HL-60 (cell line): ENCODE data around the gene CRYGS.
A peak's percentile ranks its signal among the peaks of the same experiment; 100 is the strongest.
"Not testable (repeated sequence)": the region's sequence is repeated elsewhere in the genome, so short reads cannot be mapped to it uniquely, and the experiment has no call there.

Experiments used
- GABPA ChIP-seq: IDR thresholded peaks from 2 replicates; pipeline ENCODE4 v1.6.1; 2012; ENCODE audit warnings: low read depth
- POLR2AphosphoS5 ChIP-seq: IDR thresholded peaks from 2 replicates; pipeline ENCODE4 v1.6.1; 2012; ENCODE audit warnings: low read depth
- SPI1 ChIP-seq: IDR thresholded peaks from 2 replicates; pipeline ENCODE4 v1.6.1; 2012; ENCODE audit warnings: low read depth, mild to moderate bottlenecking, borderline replicate concordance
- TF ChIP-seq, protein P1 (sequence below): IDR thresholded peaks from one replicate; pipeline ENCODE4 v1.5.1; 2011; ENCODE audit warnings: low read length, control low read depth, inconsistent platforms; ENCODE audit not compliant: insufficient read depth
- TF ChIP-seq, protein P2 (sequence below): IDR thresholded peaks from 2 replicates; pipeline ENCODE4 v1.6.1; 2012; ENCODE audit warnings: low read depth; ENCODE audit not compliant: insufficient replicate concordance

DNA sequence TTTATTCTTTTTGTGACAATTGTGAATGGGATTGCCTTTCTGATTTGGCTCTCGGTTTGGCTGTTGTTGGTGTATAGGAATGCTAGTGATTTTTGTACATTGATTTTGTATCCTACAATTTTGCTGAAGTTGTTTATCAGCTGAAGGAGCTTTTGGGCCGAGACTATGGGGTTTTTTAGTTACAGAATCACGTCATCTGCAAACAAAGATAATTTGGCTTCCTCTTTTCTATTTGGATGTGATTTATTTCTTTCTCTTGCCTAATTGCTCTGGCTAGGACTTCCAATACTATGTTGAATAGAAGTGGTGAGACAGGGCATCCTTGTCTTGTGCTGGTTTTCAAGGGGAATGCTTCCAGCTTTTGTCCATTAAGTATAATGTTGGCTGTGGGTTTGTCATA, 44.2 kb downstream of the CRYGS start:
- TF ChIP-seq, protein P1, sequence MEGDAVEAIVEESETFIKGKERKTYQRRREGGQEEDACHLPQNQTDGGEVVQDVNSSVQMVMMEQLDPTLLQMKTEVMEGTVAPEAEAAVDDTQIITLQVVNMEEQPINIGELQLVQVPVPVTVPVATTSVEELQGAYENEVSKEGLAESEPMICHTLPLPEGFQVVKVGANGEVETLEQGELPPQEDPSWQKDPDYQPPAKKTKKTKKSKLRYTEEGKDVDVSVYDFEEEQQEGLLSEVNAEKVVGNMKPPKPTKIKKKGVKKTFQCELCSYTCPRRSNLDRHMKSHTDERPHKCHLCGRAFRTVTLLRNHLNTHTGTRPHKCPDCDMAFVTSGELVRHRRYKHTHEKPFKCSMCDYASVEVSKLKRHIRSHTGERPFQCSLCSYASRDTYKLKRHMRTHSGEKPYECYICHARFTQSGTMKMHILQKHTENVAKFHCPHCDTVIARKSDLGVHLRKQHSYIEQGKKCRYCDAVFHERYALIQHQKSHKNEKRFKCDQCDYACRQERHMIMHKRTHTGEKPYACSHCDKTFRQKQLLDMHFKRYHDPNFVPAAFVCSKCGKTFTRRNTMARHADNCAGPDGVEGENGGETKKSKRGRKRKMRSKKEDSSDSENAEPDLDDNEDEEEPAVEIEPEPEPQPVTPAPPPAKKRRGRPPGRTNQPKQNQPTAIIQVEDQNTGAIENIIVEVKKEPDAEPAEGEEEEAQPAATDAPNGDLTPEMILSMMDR, result not testable (repeated sequence)
- not testable (repeated sequence) for TF ChIP-seq POLR2AphosphoS5, GABPA
- TF ChIP-seq, protein P2, sequence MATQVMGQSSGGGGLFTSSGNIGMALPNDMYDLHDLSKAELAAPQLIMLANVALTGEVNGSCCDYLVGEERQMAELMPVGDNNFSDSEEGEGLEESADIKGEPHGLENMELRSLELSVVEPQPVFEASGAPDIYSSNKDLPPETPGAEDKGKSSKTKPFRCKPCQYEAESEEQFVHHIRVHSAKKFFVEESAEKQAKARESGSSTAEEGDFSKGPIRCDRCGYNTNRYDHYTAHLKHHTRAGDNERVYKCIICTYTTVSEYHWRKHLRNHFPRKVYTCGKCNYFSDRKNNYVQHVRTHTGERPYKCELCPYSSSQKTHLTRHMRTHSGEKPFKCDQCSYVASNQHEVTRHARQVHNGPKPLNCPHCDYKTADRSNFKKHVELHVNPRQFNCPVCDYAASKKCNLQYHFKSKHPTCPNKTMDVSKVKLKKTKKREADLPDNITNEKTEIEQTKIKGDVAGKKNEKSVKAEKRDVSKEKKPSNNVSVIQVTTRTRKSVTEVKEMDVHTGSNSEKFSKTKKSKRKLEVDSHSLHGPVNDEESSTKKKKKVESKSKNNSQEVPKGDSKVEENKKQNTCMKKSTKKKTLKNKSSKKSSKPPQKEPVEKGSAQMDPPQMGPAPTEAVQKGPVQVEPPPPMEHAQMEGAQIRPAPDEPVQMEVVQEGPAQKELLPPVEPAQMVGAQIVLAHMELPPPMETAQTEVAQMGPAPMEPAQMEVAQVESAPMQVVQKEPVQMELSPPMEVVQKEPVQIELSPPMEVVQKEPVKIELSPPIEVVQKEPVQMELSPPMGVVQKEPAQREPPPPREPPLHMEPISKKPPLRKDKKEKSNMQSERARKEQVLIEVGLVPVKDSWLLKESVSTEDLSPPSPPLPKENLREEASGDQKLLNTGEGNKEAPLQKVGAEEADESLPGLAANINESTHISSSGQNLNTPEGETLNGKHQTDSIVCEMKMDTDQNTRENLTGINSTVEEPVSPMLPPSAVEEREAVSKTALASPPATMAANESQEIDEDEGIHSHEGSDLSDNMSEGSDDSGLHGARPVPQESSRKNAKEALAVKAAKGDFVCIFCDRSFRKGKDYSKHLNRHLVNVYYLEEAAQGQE, result not testable (repeated sequence)
- peak; percentile 26; the same call in 1 of the 2 replicates for TF ChIP-seq SPI1
